NCI-H187 (cell line): ENCODE measurements around the gene LRFN2.

Source experiments
- DNase-seq, 2 experiments: peaks; one replicate each; lab custom pipeline; 2025; lab: John Stamatoyannopoulos, UW

Gene LRFN2

DNA sequence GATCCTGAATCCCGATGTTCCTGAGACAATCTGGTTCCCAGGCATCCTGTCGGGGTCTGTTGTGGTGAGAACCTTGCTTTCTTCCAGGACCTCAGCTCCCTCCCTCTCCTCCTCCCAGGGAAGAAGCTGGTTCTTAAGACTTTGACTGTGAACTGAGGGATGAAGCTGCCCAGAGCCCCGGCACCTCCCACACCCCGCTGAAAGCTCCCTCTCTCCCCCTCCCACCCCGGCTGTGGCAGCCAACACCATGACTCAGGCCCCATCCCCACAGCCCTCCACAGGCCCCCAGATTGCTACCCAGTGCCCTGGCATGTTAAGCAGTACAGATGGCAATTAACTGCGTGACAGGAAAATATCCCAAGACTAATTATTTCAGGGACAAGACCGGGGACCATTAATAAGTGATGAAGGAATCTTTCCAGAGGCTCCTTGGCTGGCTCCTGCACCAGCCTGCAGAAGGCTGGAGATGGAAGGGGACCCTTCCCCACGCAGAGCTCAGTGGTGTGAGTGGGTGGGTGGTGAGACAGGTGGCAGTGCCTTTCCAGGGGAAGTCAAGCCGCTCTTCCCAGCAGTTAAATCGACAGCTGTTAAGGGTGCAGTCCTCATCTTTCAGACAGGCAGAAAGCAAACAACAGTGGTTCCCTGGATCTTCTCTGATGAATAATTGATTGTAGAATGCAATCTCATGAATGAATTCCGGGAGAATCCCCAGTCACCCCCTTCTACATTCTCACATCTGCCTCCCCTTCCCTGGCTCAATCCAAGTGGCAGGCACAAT, 237.9 kb downstream of the LRFN2 start:
- no peak for DNase-seq

- no peak for DNase-seq
Measured at GRCh38 chr6:40348591-40348990, 238.6 kb downstream of the LRFN2 start.

DNA sequence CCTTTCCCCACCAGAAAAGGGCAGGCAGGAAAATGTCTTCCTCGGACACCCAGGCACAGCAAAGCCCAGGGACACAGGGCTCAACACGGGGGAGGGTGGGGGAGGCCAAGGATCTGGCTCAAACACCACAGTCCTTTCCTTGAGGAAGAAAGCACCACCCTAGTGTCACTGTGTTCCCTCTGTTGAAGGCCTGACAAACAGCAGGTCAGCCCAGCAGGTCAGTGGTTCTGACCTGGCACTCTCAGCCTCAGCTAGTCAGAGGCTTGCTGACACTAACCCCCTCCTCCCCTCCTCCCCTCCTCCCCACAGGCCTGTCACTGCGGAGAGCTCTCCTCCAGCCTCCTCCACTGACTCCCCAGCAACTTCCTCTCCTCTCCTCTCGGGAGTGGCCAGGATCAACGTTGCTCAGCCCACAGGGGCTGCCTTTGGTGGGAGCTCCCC, 239.6 kb downstream of the LRFN2 start:
- no peak for DNase-seq

GRCh38 chr6:40346246-40346645, 240.9 kb downstream of the LRFN2 start:
- no peak for DNase-seq

DNA sequence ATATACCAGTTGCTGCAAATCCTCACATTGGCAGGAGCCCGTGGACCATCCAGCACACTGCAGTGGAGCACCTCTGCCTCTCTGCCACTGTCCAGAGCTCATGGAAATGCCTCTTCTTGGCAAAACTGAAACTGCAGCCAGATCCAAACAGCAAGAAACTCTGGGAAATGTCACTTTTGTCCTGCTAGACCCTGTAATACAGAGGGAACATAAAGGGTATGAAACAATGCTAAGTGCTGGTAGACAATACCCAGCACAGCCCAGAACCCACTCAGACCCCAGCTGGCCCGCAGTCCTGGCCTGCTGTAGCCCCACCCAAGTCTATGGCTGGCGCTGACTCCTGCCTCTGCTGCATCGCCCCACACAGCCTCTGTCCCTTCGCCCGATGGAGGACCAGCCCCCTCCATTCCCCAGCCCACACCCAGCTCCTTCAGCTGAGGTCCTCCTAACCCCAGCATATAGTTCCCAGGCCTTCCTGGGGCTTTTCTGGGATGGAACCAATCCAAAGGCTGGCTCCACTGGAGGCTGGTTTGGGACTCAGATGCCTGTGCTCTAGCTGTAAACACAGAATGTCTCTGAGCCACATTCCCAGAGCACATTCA, 242.5 kb downstream of the LRFN2 start:
- no peak for DNase-seq

GRCh38 chr6:40343877-40344565, 243.1 kb downstream of the LRFN2 start:
- DNase-seq = no peak

- no peak for DNase-seq
Measured at GRCh38 chr6:40343318-40343876, 243.8 kb downstream of the LRFN2 start.

- no peak for DNase-seq
Measured at GRCh38 chr6:40342723-40343122, 244.4 kb downstream of the LRFN2 start.

- no peak for DNase-seq
Measured at GRCh38 chr6:40341726-40342125, 245.4 kb downstream of the LRFN2 start.
